Measurements from ENCODE around the gene CASS4.

Gene CASS4

DNA sequence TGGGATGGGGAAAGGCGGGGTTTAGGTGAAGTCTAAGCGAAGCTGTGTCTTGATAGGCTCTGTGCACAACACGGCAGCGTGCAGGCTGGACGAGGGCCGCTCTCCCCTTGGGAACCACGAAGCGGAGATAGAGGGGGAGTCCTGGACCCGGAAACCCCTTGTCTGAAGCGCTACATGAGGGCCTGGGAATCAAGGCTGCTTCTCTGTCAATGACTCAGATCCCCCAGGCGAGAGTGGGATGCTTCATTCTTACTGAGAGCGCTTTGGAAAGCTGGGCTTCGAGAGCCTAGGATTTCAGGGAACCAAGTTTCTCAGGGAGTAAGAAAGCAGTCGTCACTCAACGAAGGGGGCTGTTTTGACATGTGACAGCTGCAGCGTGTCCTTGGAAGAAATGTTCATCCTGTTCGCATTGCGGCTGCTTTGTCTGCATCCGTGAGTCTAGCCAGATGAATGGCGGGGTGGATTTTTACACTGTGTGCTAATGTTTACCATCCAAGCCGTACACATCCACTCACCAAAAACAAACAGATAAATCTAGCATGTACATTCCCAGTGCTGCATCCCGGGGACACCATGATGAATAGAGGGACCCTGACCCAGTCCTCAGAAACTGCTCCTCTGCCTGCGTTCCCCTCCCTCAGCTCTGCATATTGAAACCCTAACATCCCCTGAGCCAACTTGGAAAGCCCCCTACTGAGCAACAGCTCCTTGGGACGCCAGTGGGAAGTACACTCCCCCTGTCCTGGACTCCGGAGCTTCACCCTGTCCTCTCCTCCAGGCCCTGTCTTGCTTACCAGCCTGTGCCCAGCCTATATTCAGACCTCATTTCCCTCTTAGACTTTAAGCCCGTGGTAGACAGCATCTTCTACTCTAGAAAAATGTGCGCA is 31.8 kb downstream of the CASS4 start:
- no peak for FAIRE-seq
- no peak for DNase-seq (ENCODE audit: low spot score)

GRCh38 chr20:56445130-56445529 is 33.1 kb downstream of the CASS4 start:
- FAIRE-seq = no peak
- no peak for DNase-seq (ENCODE audit: low spot score)

GRCh38 chr20:56445540-56445939 is 33.5 kb downstream of the CASS4 start:
- no peak for FAIRE-seq
- no peak for DNase-seq (ENCODE audit: low spot score)

DNA sequence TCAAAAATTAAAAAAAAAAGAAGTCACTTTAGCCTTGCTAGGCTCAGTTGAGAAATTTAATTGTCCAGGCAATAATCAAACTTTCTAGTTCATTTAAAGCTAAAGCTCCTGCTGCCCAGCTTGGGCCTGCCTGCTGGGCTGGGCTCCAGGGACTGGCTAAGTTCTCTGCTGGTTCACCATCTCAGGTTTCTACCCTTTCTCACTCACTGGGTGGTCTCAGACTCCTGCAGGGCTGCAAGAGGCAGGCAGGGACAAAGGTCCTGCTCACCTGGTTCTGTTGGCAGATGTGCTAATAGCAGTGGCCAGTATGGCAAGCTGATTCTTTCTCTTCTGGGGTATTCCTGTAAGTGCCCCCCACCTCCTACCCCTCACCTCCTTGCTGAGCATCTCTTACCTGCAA is 35.2 kb downstream of the CASS4 start:
- no peak for DNase-seq (ENCODE audit: low spot score)
- no peak for FAIRE-seq

DNA sequence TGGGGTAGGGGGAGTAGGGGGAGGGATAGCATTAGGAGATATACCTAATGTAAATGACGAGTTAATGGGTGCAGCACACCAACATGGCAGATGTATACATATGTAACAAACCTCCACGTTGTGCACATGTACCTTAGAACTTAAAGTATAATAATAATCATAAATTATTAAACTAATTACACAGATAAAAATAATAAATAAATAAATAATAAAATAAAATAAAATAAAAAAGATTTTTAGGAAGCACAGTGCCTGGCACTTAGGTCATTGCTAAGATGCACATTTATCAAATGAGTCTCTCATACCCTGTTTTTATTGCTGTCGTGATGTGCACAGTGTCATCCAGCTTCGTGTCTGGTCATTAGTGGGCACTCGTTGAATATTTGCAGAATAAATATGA is 37.4 kb downstream of the CASS4 start:
- FAIRE-seq (no peak), DNase-seq (ENCODE audit: low spot score) (no peak)

GRCh38 chr20:56451056-56451765 is 39.2 kb downstream of the CASS4 start:
- FAIRE-seq (no peak), DNase-seq (ENCODE audit: low spot score) (no peak)

- no peak for FAIRE-seq
These were observed 41.3 kb downstream of the CASS4 start for GRCh38 chr20:56453352-56453751.

GRCh38 chr20:56454754-56455153 is 42.7 kb downstream of the CASS4 start:
- FAIRE-seq (no peak), DNase-seq (ENCODE audit: low spot score) (no peak)

More at GRCh38 chr20:56453352-56453751, 41.3 kb downstream of the CASS4 start:
- no peak for DNase-seq (ENCODE audit: low spot score)

DNA sequence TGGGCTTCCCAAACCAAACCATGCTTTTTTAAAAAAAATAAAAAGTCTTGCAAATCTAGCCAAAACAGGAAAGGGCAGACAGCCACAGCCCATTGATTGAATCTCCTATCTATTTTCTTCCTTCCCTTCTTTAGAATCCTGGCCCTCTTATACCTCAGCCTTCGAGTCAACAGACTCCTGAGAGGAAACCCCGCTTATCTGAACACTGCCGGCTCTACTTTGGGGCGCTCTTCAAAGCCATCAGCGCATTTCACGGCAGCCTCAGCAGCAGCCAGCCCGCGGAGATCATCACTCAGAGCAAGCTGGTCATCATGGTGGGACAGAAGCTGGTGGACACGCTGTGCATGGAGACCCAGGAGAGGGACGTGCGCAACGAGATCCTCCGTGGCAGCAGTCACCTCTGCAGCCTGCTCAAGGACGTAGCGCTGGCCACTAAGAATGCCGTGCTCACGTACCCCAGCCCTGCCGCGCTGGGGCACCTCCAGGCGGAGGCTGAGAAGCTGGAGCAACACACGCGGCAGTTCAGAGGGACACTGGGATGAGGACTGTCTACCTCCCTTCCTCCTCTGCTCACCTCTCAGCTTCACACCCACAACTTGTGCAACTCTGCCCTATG is 46.3 kb downstream of the CASS4 start:
- no peak for FAIRE-seq

DNA sequence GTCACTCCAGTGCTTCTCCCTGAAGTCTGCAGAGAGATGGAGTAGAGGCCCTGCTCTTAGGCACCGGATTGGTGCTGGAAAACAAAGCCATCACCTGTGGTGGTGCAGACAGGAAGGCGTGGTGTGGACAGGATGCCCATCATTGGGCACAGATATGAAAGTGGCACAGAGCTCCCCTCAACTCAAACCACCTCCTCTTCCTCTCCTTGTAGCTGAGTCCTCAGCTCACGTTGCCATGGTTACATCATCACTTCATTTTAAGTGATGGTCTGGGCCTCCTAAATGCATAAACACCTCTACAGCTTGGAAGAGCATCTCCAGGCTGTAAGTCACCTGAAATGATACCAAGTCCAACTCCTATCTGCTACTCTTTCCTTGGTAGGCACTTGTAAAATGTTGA is 48.4 kb downstream of the CASS4 start:
- no peak for FAIRE-seq
- no peak for DNase-seq (ENCODE audit: low spot score)

More for the DNA sequence above, 46.3 kb downstream of the CASS4 start:
- DNase-seq (ENCODE audit: low spot score) = no peak

DNA sequence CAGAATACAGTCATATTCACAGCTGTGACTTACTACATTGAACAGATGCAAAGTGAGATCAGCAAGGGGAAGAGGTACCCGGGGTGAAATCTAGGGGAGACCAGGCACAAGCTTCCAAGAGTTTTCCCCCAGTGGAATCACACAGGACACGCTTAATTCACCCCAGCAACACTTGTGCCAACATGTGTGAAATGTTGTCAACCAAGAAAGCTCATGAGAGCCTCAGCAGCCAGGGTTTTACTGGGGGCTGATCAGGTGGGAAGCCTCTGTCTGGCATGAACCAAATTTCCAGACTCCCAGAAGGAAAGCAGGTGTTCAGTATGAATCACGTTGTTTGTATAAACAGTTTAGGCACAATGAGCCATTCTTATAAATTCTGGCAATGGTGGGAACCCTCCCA is 49.5 kb downstream of the CASS4 start:
- DNase-seq (ENCODE audit: low spot score) (no peak), FAIRE-seq (no peak)

- FAIRE-seq = no peak
- DNase-seq (ENCODE audit: low spot score) = no peak
These were observed 51.4 kb downstream of the CASS4 start for GRCh38 chr20:56463428-56463827.

GRCh38 chr20:56465997-56466396 is 53.9 kb downstream of the CASS4 start:
- DNase-seq (ENCODE audit: low spot score) (no peak), FAIRE-seq (no peak)

- FAIRE-seq (no peak), DNase-seq (ENCODE audit: low spot score) (no peak)
These were observed 55.9 kb downstream of the CASS4 start for GRCh38 chr20:56467968-56468315.

- no peak for FAIRE-seq
These were observed 56.4 kb downstream of the CASS4 start, which contains the start of gene RTF2 for GRCh38 chr20:56468316-56469076. Gene RTF2, plus strand, starts transcription at chr20:56468627. Its CDS starts 71 bp downstream, at chr20:56468698.

GRCh38 chr20:56469077-56469449 is 57.0 kb downstream of the CASS4 start:
- DNase-seq (ENCODE audit: low spot score) = no peak
- FAIRE-seq = no peak

More at GRCh38 chr20:56468316-56469076, 56.4 kb downstream of the CASS4 start, which contains the start of gene RTF2:
- peak; percentile 83 for DNase-seq (ENCODE audit: low spot score)

GRCh38 chr20:56483970-56484369 is 71.9 kb downstream of the CASS4 start:
- DNase-seq (ENCODE audit: low spot score) = no peak
- no peak for FAIRE-seq

GRCh38 chr20:56487216-56487615 is 75.2 kb downstream of the CASS4 start:
- FAIRE-seq (no peak), DNase-seq (ENCODE audit: low spot score) (no peak)

DNA sequence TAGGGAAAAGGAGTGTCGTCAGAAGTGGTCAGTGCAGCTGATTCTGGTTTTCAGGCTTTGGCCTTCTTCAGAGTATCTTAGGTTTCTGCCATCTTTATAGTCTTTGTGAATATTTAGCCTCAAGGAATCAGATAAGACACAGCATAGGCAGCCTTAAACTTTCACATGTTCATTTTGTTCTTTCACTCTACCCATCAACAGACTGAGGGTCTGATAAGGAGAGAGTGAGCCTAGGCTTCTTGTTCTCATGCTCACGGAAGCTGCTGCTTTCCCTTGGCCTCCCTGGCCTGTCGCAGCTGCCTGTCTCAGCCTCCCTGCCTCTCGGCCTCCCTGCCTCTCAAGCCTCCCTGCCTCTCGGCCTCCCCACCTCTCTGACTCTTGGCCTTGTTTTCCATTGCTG is 76.5 kb downstream of the CASS4 start:
- FAIRE-seq (no peak), DNase-seq (ENCODE audit: low spot score) (no peak)

- no peak for FAIRE-seq
These were observed 89.1 kb downstream of the CASS4 start for GRCh38 chr20:56501116-56501515.

DNA sequence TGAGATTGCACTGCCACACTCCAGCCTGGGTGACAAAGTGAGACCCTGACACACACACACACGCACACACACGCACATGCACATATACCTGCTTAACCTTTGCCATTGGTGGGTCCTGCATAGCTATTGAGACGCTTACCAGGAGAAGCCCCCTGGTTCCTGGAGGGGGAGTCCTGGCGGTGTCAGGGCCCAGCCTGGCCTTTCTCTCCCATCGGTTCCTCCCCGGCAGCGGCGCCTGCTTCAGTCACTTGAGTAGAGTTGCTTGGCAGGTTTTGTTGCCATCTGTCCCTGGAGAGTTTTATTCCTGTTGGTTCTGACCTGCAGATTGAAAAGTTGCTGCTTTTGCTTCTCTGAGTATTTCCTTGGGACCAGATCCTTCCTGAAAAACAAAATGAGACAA is 91.9 kb downstream of the CASS4 start:
- FAIRE-seq = no peak

More at GRCh38 chr20:56501116-56501515, 89.1 kb downstream of the CASS4 start:
- DNase-seq (ENCODE audit: low spot score) = no peak

More for the DNA sequence above, 91.9 kb downstream of the CASS4 start:
- no peak for DNase-seq (ENCODE audit: low spot score)
